Rectal smooth muscle tissue (tissue), 1 donor: ENCODE measurements around the gene PPP6R1.

Experiments
- H3K27ac ChIP-seq: one replicate; pipeline ENCODE4 v1.7.0; 2013; ENCODE audit warnings: low read depth, low read length, inconsistent platforms
- H3K27me3 ChIP-seq: one replicate; pipeline ENCODE4 v1.7.0; 2013; ENCODE audit warnings: low read length; ENCODE audit not compliant: control insufficient read depth, insufficient read depth
- H3K36me3 ChIP-seq: one replicate; pipeline ENCODE4 v1.7.0; 2013; ENCODE audit warnings: low read length; ENCODE audit not compliant: control insufficient read depth, insufficient read depth
- H3K4me1 ChIP-seq: one replicate; pipeline ENCODE4 v1.7.0; 2013; ENCODE audit warnings: low read length; ENCODE audit not compliant: control insufficient read depth, insufficient read depth
- H3K4me3 ChIP-seq: one replicate; pipeline ENCODE4 v1.7.0; 2013; ENCODE audit warnings: low read length
- H3K9ac ChIP-seq: one replicate; pipeline ENCODE4 v1.7.0; 2013; ENCODE audit warnings: low read length

Gene PPP6R1

GRCh38 chr19:55299991-55300390, 41.2 kb upstream of the PPP6R1 start:
- Histone ChIP-seq H3K27ac (no peak overlapping the region), H3K9ac (no peak overlapping the region), H3K4me3 (no peak overlapping the region)

DNA sequence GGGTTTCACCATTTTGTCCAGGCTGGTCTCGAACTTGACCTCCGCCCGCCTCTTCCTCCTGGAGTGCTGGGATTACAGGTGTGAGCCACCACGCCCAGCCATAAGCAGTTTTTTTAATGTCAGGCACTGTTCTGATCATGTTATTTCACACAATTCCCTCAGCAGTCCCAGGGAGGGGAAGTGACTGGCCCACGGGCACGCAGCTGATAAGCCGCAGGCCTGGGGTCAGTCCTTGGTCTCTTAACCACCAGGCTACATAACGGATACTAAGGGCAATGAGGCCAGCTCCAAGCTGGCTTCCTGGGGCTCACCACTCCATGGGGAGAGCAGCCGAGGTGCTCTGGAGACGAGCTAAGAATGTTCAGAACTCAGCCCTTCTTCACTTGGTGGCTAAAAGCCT, 38.5 kb upstream of the PPP6R1 start:
- H3K4me1 ChIP-seq = no peaks in the 10 kb centered on the region
- no peak overlapping the region for H3K9ac ChIP-seq
- no peak overlapping the region for H3K4me3 ChIP-seq
- no peaks in the 10 kb centered on the region for H3K27me3 ChIP-seq
- H3K36me3 ChIP-seq = peaks cover 2% of the 10 kb centered on the region
- no peak overlapping the region for H3K27ac ChIP-seq

More at GRCh38 chr19:55299991-55300390, 41.2 kb upstream of the PPP6R1 start:
- peaks cover 2% of the 10 kb centered on the region for H3K36me3 ChIP-seq
- H3K4me1 ChIP-seq = no peaks in the 10 kb centered on the region
- H3K27me3 ChIP-seq = no peaks in the 10 kb centered on the region

DNA sequence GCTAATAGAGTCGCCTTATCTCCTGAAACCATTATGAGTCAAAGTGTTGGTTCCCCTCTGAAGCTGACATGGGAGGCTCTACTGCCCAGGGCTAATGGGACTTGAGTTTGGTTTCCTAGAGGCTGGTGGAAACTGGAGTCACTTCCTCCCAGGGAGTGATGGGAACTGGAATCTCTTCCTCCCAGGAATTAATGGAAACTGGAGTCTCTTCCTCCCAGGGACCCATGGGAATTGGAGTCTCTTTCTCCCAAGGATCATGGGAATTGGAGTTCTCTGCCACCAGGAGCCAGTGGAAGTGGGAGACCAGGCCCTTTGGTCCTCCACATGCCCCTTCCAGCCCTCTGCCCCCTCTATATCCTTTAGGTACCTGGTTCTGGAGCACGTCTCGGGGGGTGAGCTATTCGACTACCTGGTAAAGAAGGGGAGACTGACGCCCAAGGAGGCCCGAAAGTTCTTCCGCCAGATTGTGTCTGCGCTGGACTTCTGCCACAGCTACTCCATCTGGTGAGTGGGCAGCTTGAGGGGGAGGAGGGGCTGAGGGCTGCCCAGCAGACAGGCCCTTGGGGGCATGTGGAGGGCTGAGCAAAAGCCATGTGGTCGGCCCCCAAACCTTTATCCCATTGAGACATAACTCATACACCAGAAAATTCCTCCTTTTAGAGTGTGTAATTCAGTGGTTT, 30.4 kb upstream of the PPP6R1 start:
- no peaks in the 10 kb centered on the region for H3K27me3 ChIP-seq
- H3K4me3 ChIP-seq = no peak overlapping the region
- no peaks in the 10 kb centered on the region for H3K4me1 ChIP-seq
- H3K27ac ChIP-seq = no peak overlapping the region
- H3K9ac ChIP-seq = no peak overlapping the region
- no peaks in the 10 kb centered on the region for H3K36me3 ChIP-seq

GRCh38 chr19:55287361-55288079, 28.7 kb upstream of the PPP6R1 start:
- H3K27ac ChIP-seq = no peak overlapping the region
- H3K9ac ChIP-seq = no peak overlapping the region
- H3K4me3 ChIP-seq = no peak overlapping the region
- no peaks in the 10 kb centered on the region for H3K36me3 ChIP-seq
- no peaks in the 10 kb centered on the region for H3K27me3 ChIP-seq
- no peaks in the 10 kb centered on the region for H3K4me1 ChIP-seq

GRCh38 chr19:55285229-55285890, 26.5 kb upstream of the PPP6R1 start:
- Histone ChIP-seq H3K36me3 (no peaks in the 10 kb centered on the region), H3K9ac (no peak overlapping the region), H3K27ac (no peak overlapping the region), H3K4me1 (peaks cover 4% of the 10 kb centered on the region), H3K4me3 (no peak overlapping the region), H3K27me3 (no peaks in the 10 kb centered on the region)

DNA sequence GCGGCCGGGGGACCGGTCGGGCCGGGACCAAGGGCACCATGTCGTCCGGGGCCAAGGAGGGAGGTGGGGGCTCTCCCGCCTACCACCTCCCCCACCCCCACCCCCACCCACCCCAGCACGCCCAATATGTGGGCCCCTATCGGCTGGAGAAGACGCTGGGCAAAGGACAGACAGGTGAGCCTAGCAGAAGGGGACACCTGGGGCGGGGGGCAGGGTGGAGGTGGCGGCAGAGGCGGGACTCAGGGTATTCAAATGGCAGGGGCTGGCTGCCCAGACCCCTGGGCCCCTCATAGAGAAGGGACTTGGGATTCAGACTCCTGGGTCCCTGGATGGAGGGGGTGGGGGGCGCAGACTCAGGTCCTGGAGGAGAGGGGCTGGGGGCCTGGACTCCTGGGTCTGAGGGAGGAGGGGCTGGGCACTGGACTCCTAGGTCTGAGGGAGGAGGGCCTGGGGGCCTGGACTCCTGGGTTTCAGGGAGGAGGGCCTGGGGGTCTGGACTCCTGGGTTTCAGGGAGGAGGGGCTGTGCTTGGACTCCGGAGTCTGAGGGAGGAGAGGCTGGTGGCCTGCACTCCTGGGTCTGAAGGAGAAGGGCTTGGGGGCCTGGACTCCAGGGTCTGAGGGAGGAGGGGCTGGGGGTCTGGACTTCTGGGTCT, 25.7 kb upstream of the PPP6R1 start:
- Histone ChIP-seq H3K36me3 (no peaks in the 10 kb centered on the region), H3K9ac (no peak overlapping the region), H3K27ac (peak overlapping the region; percentile 55), H3K4me3 (no peak overlapping the region), H3K4me1 (peaks cover 4% of the 10 kb centered on the region), H3K27me3 (no peaks in the 10 kb centered on the region)

DNA sequence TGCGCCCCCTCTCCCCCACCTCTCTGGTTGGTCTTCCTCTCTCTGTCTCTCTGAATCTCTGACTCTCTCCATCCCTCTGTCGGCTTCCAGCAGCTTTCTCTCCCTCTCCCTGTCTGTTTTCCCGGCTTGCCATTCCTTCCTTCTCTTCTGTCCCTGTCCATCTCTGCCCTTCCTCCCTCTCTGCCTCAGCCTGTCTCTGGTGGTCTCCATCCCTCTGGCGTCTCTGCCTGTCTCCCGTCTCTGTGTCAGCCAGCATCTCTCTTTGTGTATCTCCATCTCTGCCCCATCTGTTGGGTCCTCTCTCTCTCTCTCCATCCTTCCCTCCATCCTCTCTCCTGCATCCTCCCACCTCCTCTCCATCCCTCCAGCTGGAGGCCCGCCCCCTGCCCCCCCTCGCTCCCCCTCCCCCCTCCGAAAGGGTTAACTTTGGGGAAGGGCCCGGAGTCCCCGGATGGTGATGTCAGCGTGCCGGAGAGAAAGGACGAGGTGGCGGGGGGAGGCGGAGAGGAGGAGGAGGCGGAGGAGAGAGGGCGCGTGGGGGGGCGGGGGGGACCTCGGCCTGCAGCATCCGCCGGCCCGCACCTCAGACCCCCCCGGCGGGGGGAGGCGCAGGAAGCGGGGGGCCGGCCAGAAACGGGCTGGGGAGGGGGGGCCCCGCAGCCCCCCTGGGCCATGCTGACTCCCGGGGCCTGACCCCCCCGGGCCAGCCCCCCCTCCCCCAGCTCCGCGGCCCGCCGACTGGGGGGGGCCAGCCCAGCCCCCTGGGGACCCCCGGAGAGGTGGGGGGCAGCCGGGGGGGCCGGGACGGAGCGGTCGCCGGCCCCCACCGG, 24.9 kb upstream of the PPP6R1 start, which contains the start of gene BRSK1:
BRSK1 (plus strand) TSS at position 450 of the 830 bp plus-strand sequence. CDS start 446 bp downstream, outside the sequence.
- H3K9ac ChIP-seq = no peak within 1 kb of the TSS
- no peaks in the 10 kb centered on the region for H3K27me3 ChIP-seq
- peaks cover 4% of the 10 kb centered on the region for H3K4me1 ChIP-seq
- peak within 1 kb of the TSS; percentile 55 for H3K27ac ChIP-seq
- H3K4me3 ChIP-seq = no peak within 1 kb of the TSS
- no peaks in the 10 kb centered on the region for H3K36me3 ChIP-seq

- Histone ChIP-seq H3K9ac (peak within 1 kb of the TSS; percentile 49), H3K36me3 (no peaks in the 10 kb centered on the region), H3K4me3 (peak within 1 kb of the TSS; percentile 79), H3K4me1 (peaks cover 4% of the 10 kb centered on the region), H3K27me3 (no peaks in the 10 kb centered on the region), H3K27ac (peak within 1 kb of the TSS; percentile 83)
These were observed 21.2 kb upstream of the PPP6R1 start, which contains the start of gene HSPBP1 for GRCh38 chr19:55279770-55280643. TSS of gene HSPBP1 (minus strand) at chr19:55280110. CDS start at chr19:55279608, 502 bp downstream.

DNA sequence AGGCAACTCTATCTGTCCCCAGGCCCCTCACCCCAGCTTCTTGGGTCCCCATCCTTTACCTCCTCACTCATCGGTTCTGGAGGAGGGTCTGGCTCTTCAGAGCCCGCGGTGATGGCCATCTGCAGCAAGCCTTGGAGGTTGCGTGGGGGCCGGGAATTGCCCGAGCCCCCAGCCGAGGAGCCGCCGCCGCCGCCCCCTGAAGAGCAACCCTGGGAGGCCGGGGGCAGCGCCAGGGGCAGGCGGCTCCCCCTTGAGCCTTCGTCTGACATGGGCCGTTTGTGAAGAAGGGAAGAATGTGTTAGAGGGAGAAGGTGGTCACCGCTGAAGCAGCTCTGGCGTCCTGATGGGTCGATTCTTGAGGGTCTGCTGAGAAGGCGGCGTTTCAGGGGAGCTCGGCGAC, 20.5 kb upstream of the PPP6R1 start:
- Histone ChIP-seq H3K36me3 (no peaks in the 10 kb centered on the region), H3K9ac (peak overlapping the region; percentile 13), H3K27me3 (no peaks in the 10 kb centered on the region), H3K27ac (peak overlapping the region; percentile 83), H3K4me1 (peaks cover 4% of the 10 kb centered on the region), H3K4me3 (peak overlapping the region; percentile 79)

GRCh38 chr19:55278391-55279135, 19.7 kb upstream of the PPP6R1 start:
- Histone ChIP-seq H3K27me3 (no peaks in the 10 kb centered on the region), H3K27ac (no peak overlapping the region), H3K4me1 (peaks cover 4% of the 10 kb centered on the region), H3K4me3 (peak overlapping the region; percentile 79), H3K36me3 (no peaks in the 10 kb centered on the region), H3K9ac (no peak overlapping the region)
